ENCODE measurements around the gene CALHM6. TPM values are rescaled to one million over a fixed set of nuclear protein-coding genes. Genes with fewer than 3 reads are reported as not detected.

The CALHM6 gene
- total RNA-seq, 1 experiment from 2014 or later = not detected

GRCh38 chr6:116459927-116460326 is 1.2 kb upstream of the CALHM6 start:
- no peak for DNase-seq
- Histone ChIP-seq H3K4me3 (no peak overlapping the region), H3K4me1 (replicated peaks; ENCODE audit: insufficient read depth) (no peaks in the 10 kb centered on the region), H3K9me3 (ENCODE audit: insufficient read depth, low read depth) (no peaks in the 10 kb centered on the region), H3K36me3 (ENCODE audit: low read depth) (no peaks in the 10 kb centered on the region), H3K27ac (no peak overlapping the region), H3F3A (ENCODE audit: insufficient read depth, low read depth) (no peaks in the 10 kb centered on the region), H2AFZ (no peak overlapping the region), H3K4me2 (no peak overlapping the region), H4K20me1 (ENCODE audit: insufficient read depth) (no peaks in the 10 kb centered on the region), H3K79me2 (ENCODE audit: low read depth) (no peaks in the 10 kb centered on the region), H3K27me3 (ENCODE audit: insufficient read depth, low read depth) (peaks cover 28% of the 10 kb centered on the region; the same call in 1 of the 2 replicates), H3K9me2 (ENCODE audit: insufficient read depth) (no peaks in the 10 kb centered on the region)
- no TSS peak for BruUV-seq (replicated peaks)
- intact Hi-C loops (cut with micrococcal nuclease; ENCODE audit: unreplicated experiment) = no loop called here
- CTCF ChIA-PET = no interaction called here
- no peak for TF ChIP-seq CTCF (conservative IDR thresholded peaks at IDR 0.05)
- TF ChIP-seq EZH2 (IDR thresholded peaks at IDR 0.05; ENCODE audit: low read depth) = no peak
- POLR2A ChIA-PET (ENCODE audit: unreplicated experiment) = no interaction called here

- Histone ChIP-seq H3K9me3 (ENCODE audit: insufficient read depth, low read depth) (no peaks in the 10 kb centered on the region), H3K27me3 (ENCODE audit: insufficient read depth, low read depth) (peaks cover 28% of the 10 kb centered on the region; the same call in 1 of the 2 replicates), H3K4me1 (replicated peaks; ENCODE audit: insufficient read depth) (no peaks in the 10 kb centered on the region), H3K4me3 (peak overlapping the region; percentile 35; the same call in 1 of the 2 replicates), H3K36me3 (ENCODE audit: low read depth) (no peaks in the 10 kb centered on the region), H4K20me1 (ENCODE audit: insufficient read depth) (no peaks in the 10 kb centered on the region), H3K4me2 (peak overlapping the region; percentile 63), H3F3A (ENCODE audit: insufficient read depth, low read depth) (no peaks in the 10 kb centered on the region), H3K79me2 (ENCODE audit: low read depth) (no peaks in the 10 kb centered on the region), H3K9me2 (ENCODE audit: insufficient read depth) (no peaks in the 10 kb centered on the region), H2AFZ (0 out of 2 replicates have a peak overlapping the region, but pooled peaks have one; percentile 53), H3K27ac (no peak overlapping the region)
- no TSS peak for BruUV-seq (replicated peaks)
- intact Hi-C loops (cut with micrococcal nuclease; ENCODE audit: unreplicated experiment) = no loop called here
- CTCF ChIA-PET = no interaction called here
- DNase-seq = peak in 1 of 2 experiments; percentile 31
- POLR2A ChIA-PET (ENCODE audit: unreplicated experiment) = no interaction called here
- TF ChIP-seq EZH2 (IDR thresholded peaks at IDR 0.05; ENCODE audit: low read depth) = no peak
- TF ChIP-seq CTCF (conservative IDR thresholded peaks at IDR 0.05) = no peak
These were observed 1.0 kb downstream of the CALHM6 start for GRCh38 chr6:116461932-116462885.

GRCh38 chr6:116463301-116463700 is 2.1 kb downstream of the CALHM6 start:
- Histone ChIP-seq H3K4me1 (replicated peaks; ENCODE audit: insufficient read depth) (no peaks in the 10 kb centered on the region), H3K9me3 (ENCODE audit: insufficient read depth, low read depth) (no peaks in the 10 kb centered on the region), H3K9me2 (ENCODE audit: insufficient read depth) (no peaks in the 10 kb centered on the region), H3K27ac (no peak overlapping the region), H3K27me3 (ENCODE audit: insufficient read depth, low read depth) (peaks cover 28% of the 10 kb centered on the region; the same call in 1 of the 2 replicates), H3K4me3 (no peak overlapping the region), H3K4me2 (no peak overlapping the region), H2AFZ (no peak overlapping the region), H3K79me2 (ENCODE audit: low read depth) (no peaks in the 10 kb centered on the region), H3F3A (ENCODE audit: insufficient read depth, low read depth) (no peaks in the 10 kb centered on the region), H3K36me3 (ENCODE audit: low read depth) (no peaks in the 10 kb centered on the region), H4K20me1 (ENCODE audit: insufficient read depth) (no peaks in the 10 kb centered on the region)
- BruUV-seq (replicated peaks) = no TSS peak
- intact Hi-C loops (cut with micrococcal nuclease; ENCODE audit: unreplicated experiment) = no loop called here
- no peak for TF ChIP-seq EZH2 (IDR thresholded peaks at IDR 0.05; ENCODE audit: low read depth)
- no peak for TF ChIP-seq CTCF (conservative IDR thresholded peaks at IDR 0.05)
- ChIA-PET CTCF (no interaction called here), POLR2A (ENCODE audit: unreplicated experiment) (no interaction called here)
- no peak for DNase-seq

Data from PC-9 (cell line).